DMS 273 (cell line): ENCODE data around the gene RGMA.
"Not testable (repeated sequence)": the region's sequence is repeated elsewhere in the genome, so short reads cannot be mapped to it uniquely, and the experiment has no call there.

Experiments used
- DNase-seq: peaks from one replicate; lab custom pipeline; 2025; ENCODE audit not compliant: unreplicated experiment; lab: John Stamatoyannopoulos, UW

The RGMA gene

DNA sequence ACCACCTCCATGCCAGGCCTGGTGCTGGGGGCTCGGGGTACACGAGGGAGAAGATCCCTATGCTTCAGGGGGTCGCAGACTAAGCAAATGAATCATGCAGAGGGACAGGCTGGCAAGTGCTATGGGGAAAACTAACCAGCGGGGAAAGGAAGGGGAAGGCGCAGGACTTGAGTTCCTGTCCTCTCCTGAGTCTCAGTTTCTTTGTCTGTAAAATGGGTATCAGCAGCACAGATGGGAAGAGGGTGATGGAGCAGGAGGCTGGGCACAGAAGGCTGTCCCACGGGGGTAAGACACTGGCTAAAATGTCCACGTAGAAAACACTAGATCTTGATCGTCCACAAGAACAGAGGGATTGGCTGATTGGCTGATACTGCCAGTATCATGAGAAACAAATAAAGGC, 39.8 kb downstream of the RGMA start:
- DNase-seq: no peak

DNA sequence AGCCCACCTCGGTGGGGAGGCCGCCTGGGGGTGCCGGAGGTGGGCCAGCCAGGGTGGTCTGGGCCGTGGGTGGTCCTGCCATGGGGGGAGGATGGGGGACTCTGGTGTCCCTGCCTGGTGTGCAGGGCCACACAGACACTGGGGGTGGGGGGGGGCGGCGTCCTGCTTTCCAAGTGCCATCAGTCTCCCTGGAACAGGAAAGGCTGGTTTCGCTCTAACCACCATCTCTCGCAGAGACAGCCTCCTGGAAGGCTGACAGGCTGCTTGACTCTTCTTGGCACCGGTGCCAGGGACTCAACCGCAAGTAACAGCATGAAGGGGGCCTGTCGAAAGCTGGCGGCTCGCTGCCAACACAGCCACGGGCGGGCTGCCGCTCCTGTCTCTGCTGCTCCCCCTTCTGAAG, 40.3 kb downstream of the RGMA start:
- peak; percentile 88 for DNase-seq

DNA sequence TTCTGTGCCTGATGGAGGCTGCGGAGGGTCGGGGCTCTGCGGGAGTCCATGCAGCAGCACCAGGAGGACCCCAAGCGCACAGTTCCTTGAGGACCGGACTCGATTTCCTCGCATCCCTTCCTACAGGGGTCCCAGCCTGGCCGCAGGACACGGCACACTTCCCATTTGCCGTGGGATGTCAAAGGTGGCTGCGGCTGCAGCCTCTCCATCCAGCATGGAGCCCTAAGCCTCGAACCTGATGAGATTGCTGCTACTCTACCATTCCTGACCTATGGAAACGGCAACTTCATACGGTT, 40.6 kb downstream of the RGMA start:
- DNase-seq: no peak

DNA sequence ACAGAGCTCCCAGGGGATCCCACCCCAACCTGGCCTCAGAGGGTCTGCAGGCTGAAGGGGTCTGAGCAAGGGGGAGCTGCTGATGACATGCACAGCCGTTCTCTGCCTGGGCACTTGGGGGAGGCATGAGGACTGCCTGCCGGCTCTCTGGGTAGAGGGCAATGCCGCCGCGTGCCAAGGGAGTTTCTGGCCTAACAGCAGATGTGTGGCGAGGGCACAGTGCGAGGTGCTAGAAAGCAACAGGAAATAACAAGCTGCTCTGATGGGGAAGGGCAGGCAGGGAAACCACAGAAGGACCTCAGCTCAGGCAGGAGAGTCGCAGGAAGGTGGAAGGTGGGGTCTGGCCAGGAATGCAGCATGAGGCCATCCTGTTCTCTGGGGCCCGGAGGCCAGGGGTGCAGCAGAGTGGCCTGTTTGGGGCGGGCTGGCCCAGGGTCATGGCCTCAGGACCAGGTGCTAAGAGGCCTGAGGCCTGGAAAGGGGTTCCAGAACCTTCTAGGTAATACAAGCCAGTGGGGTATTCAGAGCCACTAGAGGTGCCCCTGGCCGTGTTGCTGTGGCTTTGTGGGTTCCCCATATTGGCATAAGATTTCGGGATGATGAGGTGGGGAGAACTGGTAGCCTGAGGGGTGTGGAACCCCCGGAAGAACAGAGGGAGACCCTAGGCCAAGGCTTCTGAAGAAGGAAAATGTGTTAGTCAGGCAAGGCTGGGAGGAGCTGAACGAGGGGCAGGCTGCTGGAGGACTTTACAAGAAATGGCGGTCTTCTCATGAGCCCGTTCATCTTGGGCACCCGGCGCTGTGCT, 41.2 kb downstream of the RGMA start:
- peak; percentile 9 for DNase-seq

DNA sequence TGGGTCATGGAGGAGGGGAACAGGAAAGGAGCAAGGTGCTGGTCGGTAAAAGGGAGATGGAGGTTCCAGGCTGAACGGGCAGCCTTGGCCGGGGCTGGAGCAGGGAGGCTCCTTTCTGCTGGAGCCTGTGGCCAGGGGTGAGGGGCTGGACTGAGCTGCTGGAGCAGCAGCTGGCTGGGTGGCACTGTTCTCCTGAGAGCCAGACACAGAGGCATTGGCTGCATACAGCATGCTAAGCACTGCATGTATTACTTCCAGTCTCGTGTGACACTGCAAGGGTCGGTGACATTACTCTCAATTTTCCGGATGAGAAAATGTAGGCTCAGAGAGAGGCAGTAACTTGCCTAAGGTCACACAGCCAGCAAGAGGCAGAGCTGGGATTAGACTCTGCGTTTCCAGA, 42.3 kb downstream of the RGMA start:
- DNase-seq: no peak

DNA sequence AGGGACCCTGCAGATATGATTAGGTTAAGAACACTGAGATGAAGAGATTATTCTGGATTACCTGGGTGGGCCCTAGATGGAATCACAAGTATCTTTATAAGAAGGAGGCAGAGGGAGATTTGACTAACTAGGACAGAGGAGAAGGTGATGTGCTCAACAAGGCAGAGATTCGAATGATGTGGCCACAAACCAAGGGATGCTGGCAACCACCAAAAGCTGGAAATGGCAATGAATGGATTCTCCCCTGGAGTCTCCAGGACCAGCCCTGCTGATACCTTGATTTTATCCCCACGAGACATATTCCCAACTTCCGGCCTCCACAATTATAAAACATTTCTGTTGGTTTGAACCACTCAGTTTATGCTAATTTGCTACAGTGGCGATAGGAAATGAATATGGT, 42.9 kb downstream of the RGMA start:
- DNase-seq: no peak

DNA sequence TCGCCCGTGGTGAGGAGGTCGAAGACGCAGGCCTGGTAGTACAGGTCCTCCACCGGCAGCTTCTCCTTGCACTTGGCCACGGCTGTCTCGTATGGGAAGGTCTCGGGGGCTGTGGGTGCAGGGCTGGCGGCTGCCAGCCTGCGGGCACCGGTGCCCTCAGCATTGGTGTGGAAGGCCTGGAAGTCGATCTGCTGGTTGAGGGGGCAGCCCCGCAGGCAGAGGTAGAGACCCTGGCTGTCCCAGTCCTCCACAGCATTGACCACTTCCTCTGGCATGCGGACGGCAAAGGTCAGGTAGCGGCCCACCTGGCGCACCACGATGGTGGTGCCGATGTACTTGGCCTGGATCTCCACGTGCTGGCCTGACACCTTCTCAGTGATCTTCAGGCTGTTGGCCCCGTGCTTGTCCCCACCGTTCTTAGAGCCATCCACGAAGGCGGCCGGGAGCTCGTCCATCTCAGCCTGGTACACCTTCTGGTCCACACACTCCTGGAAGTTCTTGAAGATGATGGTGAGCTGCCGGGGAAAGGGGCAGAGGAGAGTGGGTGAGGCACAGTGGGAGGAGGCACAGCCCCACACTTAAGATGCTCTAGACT, 43.7 kb downstream of the RGMA start:
- no peak for DNase-seq

DNA sequence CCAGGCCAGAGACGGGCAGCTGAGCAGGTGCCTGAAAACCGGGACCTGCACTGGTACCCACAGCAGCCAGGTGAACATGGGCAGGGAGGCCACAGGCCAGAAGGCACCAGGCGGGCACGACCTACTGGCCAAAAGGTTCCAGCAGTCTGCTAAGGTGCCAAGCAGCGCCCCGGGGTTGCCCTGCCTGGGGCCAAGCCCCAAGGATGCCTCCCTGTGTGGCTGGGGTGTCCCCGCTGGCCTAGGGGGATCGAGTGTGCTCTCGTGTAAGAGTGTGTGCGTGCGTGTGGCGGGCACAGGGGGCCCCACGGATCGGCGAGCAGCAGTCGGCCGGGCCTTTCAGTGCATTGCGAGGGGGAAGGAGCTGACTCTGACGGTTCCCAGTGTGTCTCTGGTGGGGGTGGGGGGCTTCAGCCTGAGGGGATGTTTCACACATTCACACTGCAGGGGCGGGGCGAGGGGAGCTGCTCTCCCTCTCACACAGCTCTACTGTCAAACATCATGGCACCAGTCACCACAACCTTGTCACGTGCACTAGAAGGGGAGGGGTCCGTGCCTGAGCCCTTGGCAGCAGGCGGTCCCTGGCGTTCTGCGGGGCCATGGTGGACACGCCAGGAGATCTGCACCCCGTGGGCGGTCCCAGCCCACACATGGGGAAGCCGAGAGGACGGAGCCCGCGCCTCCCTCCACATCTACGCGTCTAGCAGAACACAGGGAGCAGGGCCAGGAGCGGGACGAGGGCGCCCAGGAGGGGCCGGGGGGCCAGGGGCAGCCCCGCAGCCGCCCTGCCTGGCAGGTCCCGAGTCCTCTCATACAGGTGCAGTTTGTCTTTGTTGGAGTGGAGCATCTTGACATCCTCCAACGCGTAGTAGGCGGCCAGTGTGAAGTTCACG, 44.5 kb downstream of the RGMA start:
- DNase-seq: no peak

DNA sequence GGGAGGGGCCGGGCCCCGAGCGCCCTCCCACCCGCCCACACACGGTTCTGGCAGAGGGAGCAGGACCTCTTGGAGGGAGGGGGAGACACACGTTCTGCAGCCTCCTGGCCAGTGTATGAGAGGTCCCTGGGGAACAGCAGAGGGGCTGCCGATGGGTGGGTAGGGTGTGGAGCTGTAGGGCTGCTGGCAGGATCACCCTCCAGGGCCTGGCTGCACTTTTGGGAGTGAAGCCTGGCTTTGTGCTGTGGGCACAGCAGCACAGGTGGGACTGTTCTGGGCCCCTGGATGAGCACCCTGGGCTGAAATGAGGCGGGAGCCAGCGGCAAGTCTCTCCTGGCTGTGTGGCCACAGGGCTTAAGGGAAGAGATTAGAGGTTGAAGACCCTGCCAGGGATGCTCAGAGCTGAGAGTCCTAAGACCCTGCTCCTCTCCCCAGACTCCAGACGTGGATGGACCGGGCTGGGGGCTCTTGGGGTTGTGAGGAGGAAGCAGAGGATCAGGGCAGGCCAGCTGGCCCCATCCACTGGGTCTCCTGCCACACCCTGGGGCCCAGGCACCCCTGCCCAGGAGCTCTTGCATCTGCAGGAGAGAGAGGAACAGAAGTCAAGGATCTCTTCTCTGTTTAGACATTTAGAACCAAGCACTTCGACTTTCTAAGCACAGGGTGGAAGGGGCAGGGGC, 45.2 kb downstream of the RGMA start:
- peak; percentile 35 for DNase-seq

DNA sequence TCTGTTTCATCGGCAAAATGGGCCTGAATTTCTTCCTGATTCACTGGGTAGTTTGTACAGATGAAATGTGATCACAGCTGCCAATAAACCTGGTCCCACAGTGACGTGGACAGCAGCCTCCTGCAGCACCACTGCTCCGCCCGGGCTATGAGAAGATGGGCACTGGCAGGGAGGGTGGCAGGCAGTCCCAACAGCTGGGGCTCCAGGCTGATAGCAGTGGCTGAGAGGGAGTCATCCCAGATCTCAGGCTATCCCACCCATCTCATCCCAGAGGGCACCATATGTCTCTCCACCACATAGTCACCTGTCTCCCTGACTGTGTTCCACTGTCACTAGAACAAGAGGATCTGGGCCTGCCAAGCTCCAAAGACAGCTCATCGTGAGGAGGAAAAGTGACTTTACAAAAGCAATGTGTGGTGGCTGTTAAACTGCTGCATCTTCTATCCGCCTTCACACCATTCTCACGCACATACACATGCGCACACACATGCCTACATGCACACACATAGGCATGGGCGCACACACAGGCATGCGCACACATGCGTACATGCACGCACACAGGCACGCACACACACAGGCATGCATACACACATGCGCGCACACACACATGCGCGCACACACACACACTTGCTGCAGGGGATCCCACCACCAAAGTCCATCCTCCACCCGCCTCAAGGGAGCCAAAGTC, 46.2 kb downstream of the RGMA start:
- peak; percentile 21 for DNase-seq

DNA sequence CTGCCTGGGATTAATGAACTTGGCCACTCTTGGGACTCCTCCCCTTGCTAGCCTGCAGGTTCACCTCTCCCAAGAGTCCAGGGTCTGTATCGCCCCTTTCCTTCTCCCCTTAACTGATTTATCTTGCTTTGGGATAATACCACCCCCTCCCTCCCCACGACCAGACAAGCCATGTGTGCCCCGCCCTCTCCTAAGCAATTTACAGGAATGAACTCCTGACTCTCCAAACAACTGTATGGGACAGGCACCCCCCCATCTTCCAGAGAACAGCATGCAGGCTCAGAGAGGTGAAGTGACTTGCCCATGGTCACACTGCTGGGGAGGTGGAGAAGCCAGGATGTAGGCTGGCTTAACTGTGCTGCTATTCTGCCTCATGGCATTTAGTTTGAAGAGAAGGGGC, 46.8 kb downstream of the RGMA start:
- no peak for DNase-seq

DNA sequence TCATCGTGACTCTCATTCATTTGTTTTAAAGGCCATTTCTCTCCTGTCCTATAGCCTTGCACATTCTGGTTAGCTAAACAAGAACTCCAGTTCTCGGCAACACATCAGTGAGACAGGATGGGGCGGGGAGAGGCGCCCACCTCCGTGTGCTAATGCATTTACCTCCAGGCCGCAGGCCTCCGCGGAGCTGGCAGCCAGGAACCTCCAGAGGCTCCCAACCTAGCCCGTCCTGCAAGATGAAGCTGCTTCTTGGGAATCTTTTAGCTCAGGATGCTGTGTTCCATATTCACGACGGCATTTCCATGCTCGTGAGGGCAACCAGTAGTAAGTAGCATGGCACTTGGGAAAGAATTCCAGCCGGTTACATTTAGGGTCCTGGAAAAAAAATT, 47.9 kb downstream of the RGMA start:
- DNase-seq: no peak

DNA sequence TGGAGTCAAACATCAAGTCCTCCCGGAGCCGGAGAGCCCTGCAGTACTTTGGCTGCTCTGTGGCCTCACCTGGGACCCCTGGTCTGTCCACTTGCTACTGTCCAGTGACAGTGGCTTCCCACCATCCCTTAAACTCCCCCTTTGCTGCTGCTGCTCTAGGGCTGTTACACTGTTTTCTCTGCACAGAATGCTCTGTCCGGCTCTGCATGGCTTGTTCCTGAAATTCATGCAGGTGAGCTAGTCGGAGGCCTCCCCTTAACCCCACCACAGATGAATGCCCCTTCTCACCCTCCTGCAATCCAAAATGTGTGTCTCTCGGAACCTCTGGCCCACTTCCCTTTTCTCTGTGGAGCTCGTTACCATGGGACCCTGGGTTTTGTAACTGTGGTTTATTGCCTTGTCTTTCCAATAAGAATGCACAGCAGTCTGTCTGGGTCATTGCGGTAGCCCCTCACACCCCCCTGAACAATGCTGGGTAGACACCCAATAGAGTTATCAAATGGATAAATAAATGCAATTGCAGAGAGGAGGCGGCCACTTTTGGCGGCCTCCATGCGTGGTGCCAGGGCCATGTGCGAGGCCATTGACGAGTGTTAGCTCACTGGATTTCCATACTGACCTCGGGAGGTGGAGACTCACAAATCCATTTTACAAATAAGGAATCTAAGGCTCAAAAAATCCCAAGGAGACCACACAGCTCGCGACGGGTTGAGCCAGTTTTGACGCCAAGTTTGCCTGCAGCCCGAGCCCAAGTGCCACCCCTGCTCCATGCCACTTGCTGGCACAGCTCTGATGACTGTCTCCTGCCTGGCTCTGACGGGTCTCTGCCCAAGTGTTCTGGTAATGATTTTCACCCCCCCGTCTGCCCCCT, 48.5 kb downstream of the RGMA start:
- DNase-seq: no peak

DNA sequence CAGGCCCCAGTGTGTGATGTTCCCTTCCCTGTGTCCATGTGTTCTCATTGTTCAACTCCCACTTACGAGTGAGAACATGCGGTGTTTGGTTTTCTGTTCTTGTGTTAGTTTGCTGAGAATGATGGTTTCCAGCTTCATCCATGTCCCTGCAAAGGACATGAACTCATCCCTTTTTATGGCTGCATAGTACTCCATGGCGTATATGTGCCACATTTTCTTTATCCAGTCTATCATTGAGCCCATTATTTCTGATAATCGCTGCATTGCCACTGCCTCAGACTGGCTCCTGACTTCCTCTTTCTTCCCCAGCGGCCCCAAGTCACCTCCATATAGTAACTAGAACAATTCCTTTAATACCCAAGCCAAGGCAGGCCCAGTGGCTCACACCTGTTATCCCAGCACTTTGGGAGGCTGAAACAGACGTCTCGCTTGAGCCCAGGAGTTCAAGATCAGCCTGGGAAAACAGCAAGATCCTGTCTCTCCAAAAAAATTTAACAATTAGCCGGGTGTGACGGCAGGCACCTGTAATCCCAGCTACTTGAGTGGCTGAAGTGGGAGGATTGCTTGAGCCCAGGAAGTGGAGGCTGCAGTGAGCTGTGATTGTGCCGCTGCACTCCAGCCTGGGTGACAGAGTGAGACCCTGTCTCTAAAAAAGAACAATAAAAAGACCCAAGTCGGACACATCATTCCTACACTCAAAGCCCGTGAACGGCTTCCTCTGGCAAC, 49.3 kb downstream of the RGMA start:
- DNase-seq: not testable (repeated sequence)

DNA sequence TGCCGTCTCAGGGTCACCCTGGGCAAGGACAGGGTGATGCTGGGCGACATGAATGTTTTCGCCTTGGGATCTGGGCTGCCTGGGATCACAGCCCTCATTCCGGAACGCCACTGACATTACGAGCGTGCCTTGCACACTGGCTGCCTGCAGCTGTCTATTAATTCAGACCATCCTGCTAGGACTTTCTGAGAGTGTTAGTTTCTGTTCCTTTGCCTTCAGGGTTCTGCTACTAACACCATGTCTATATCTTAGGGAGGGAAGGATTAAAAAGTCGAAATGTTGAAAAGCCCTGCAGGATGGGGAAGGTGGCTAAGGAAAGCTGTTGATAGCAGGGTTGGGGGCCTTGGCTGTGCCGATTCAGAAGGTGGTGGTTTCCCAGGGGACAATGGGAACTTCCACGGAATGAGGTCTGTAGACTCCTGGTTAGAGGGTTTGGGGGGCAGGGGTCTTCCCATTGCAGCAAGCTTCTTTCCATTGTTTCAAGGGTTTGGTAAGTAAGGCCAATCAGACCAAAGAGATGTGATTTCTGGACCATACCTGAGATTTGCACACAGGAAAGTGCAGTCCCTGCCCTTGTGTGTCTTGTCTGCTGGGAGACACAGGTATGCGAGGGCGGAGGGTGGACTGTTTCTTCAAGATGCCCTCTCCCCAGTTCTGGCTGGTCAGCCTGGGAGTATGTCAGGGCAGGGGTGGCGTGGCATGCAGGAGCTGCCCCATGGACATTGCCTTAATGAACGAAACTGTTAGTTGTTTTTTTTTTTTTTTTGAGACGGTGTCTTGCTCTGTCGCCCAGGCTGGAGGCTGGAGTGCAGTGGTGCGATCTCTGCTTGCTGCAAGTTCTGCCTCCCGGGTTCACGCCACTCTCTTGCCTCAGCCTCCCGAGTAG, 50.9 kb downstream of the RGMA start:
- DNase-seq: no peak

DNA sequence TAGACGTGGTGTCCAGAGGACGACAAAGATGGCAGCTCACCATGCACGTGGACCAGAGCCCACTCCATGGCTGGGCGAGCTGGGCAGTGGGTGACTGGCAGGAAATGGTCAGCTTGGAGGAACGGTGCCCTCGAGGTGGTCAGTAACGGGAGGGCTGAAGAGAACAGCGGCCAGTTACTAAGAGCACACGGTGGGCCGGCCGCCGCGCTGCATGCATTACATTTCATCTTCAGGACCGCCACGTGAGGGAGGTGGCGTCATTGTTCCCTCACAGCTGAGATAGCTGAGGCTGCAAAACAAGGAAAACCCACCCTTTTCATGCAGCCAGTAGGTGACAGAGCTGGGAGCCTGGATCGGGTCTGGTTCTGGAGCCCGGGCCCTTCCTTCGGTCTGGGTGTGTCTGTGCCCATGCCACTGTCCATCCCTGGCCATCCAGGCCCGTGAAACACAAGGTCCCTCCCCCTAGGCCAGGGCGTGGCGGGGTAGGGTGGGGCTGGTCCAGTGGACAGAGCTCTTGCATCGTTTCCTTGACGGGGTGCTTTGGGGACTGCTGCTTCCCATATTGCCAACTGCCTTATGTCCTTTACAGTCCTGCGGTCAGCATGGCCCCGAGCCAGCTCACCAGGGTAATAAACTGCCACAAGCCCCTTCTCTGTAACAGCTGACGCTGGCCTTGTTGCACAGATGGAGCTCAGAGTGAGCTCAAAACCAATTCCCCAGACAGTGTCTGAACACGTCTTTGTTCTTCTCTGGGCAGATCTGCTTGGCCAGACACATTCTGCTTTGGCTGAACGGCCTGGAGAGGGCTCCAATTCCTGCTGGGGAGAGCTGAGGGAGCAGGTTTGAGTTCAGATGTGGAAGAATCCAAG, 51.8 kb downstream of the RGMA start:
- peak; percentile 89 for DNase-seq
